ENCODE measurements around the gene CHKA.

- TF ChIP-seq CTCF (IDR thresholded peaks at IDR 0.05), result no peak
- TF ChIP-seq GABPA (IDR thresholded peaks at IDR 0.05; ENCODE audit: low read depth), result no peak
- TF ChIP-seq POLR2AphosphoS5 (IDR thresholded peaks at IDR 0.05; ENCODE audit: low read depth, low read length), result no peak
- TF ChIP-seq MAX (IDR thresholded peaks at IDR 0.05; ENCODE audit: low read depth), result no peak
- no peak for TF ChIP-seq YY1 (IDR thresholded peaks at IDR 0.05; ENCODE audit: low read depth)
- no peak for TF ChIP-seq IRF3 (IDR thresholded peaks at IDR 0.05; ENCODE audit: low read depth, low read length)
- no peak for TF ChIP-seq SIN3A (IDR thresholded peaks at IDR 0.05; ENCODE audit: borderline replicate concordance, low read depth, low read length)
- TF ChIP-seq RFX5 (IDR thresholded peaks at IDR 0.05; ENCODE audit: low read length), result no peak
- no peak for TF ChIP-seq REST (IDR thresholded peaks at IDR 0.05; ENCODE audit: low read depth, low read length)
- no peak for TF ChIP-seq NRF1 (IDR thresholded peaks at IDR 0.05; ENCODE audit: low read depth, low read length)
- no peak for TF ChIP-seq EZH2phosphoT487 (IDR thresholded peaks at IDR 0.05; ENCODE audit: borderline replicate concordance, low read depth)
These were observed 16.6 kb upstream of the CHKA start for GRCh38 chr11:68137833-68138232.

Data from SK-N-SH (cell line).